Endodermal cell (in vitro differentiated cells): ENCODE results near the gene SHISAL2A. TPM values are rescaled to one million over a fixed set of nuclear protein-coding genes. Genes with fewer than 3 reads are reported as not detected.

Experiments
- DNase-seq: peaks from one replicate; pipeline ENCODE4 v3.0.0-alpha.2; 2017
- H3K27ac ChIP-seq: 2 replicates; pipeline ENCODE4 v1.5.1; 2013; ENCODE audit warnings: mild to moderate bottlenecking, low read depth, low read length, moderate library complexity
- H3K27me3 ChIP-seq: 2 replicates; pipeline ENCODE4 v1.6.1; 2013; ENCODE audit warnings: mild to moderate bottlenecking, low read length, moderate library complexity; ENCODE audit not compliant: insufficient read depth, control insufficient read depth, poor library complexity, severe bottlenecking
- H3K36me3 ChIP-seq: 2 replicates; pipeline ENCODE4 v1.7.0; 2013; ENCODE audit warnings: mild to moderate bottlenecking, low read length, moderate library complexity; ENCODE audit not compliant: control insufficient read depth, insufficient read depth
- H3K4me1 ChIP-seq: one replicate; pipeline ENCODE4 v1.7.0; 2013; ENCODE audit warnings: low read length; ENCODE audit not compliant: control insufficient read depth, insufficient read depth
- H3K4me3 ChIP-seq: 2 replicates; pipeline ENCODE4 v1.5.1; 2013; ENCODE audit warnings: mild to moderate bottlenecking, low read length, moderate library complexity
- H3K9ac ChIP-seq: 2 replicates; pipeline ENCODE4 v1.6.1; 2013; ENCODE audit warnings: mild to moderate bottlenecking, low read length, moderate library complexity; ENCODE audit not compliant: poor library complexity, severe bottlenecking; ENCODE audit errors: extremely low read depth
- H3K9me3 ChIP-seq: 2 replicates; pipeline ENCODE4 v1.6.1; 2013; ENCODE audit warnings: mild to moderate bottlenecking, low read length, moderate library complexity; ENCODE audit not compliant: control insufficient read depth
- H3K27ac Mint-ChIP-seq: 2 replicates; pipeline ENCODE4 v1.8.0; 2020; ENCODE audit warnings: mixed read lengths
- H3K27me3 Mint-ChIP-seq: 2 replicates; pipeline ENCODE4 v1.8.0; 2021; ENCODE audit warnings: mild to moderate bottlenecking, mixed read lengths; ENCODE audit not compliant: insufficient read depth
- H3K36me3 Mint-ChIP-seq: 2 replicates; pipeline ENCODE4 v1.8.0; 2020; ENCODE audit warnings: low read depth, mixed read lengths
- H3K4me1 Mint-ChIP-seq: 2 replicates; pipeline ENCODE4 v1.8.0; 2020; ENCODE audit warnings: mixed read lengths
- H3K4me3 Mint-ChIP-seq: 2 replicates; pipeline ENCODE4 v1.8.0; 2020; ENCODE audit warnings: mild to moderate bottlenecking, moderate library complexity, mixed read lengths
- H3K9me3 Mint-ChIP-seq: 2 replicates; pipeline ENCODE4 v1.8.0; 2020; ENCODE audit warnings: mild to moderate bottlenecking, mixed read lengths
- CTCF ChIP-seq: fragments of 200-600 bp; sonication (generic); conservative IDR thresholded peaks from 2 replicates; pipeline ENCODE4 v1.5.0; 2021; ENCODE audit warnings: antibody characterized with exemption, mild to moderate bottlenecking
- WGBS, 2 experiments: methylation state at CpG; one replicate each; pipeline versions ENCODE4 v1.1.5 to v1.1.7; 2013; ENCODE audit warnings: missing lambda C conversion rate in 2 of 2, mixed read lengths in 1 of 2; ENCODE audit not compliant: insufficient coverage in 1 of 2, insufficient read length in 1 of 2; 5-methylcytosine and 5-hydroxymethylcytosine counted together
- total RNA-seq, 2 donors: library from RNA; stranded (reverse); fragmentation: NEBNext Ultra II Directional in 1 of 2; extraction: Animal tissue kit (Norgen Biotek cat#: 25700) in 1 of 2; gene quantifications; 2 replicates in 1 of 2; 3 replicates in 1 of 2; pipeline ENCODE4 v1.2.1, GENCODE V29; 2021

Gene SHISAL2A
- total RNA-seq, 2 donors from 2014 or later: 1.5 to 5.3 TPM

- Mint-ChIP-seq H3K4me1 (peaks cover 31% of the 10 kb centered on the region), H3K4me3 (no peak overlapping the region)
- 87 to 92% methylated on average over 3 to 8 of the region's 8 CpGs for WGBS, 2 experiments
Measured at GRCh38 chr1:52665006-52665941, 32.3 kb downstream of the SHISAL2A start.

GRCh38 chr1:52667290-52667689, 34.3 kb downstream of the SHISAL2A start:
- H3K4me3 Mint-ChIP-seq: no peak overlapping the region
- peaks cover 25% of the 10 kb centered on the region for H3K4me1 Mint-ChIP-seq
- no peak for DNase-seq

More at GRCh38 chr1:52665006-52665941, 32.3 kb downstream of the SHISAL2A start:
- H3K27me3 Mint-ChIP-seq: no peaks in the 10 kb centered on the region
- no peak overlapping the region for H3K27ac ChIP-seq
- no peaks in the 10 kb centered on the region for H3K36me3 ChIP-seq
- no peaks in the 10 kb centered on the region for H3K27me3 ChIP-seq
- no peak overlapping the region for H3K27ac Mint-ChIP-seq
- TF ChIP-seq CTCF: no peak
- no peaks in the 10 kb centered on the region for H3K9me3 ChIP-seq
- peaks cover 13% of the 10 kb centered on the region for H3K4me1 ChIP-seq
- H3K9ac ChIP-seq: no peak overlapping the region
- H3K36me3 Mint-ChIP-seq: no peaks in the 10 kb centered on the region
- no peaks in the 10 kb centered on the region for H3K9me3 Mint-ChIP-seq
- DNase-seq: no peak
- no peak overlapping the region for H3K4me3 ChIP-seq

GRCh38 chr1:52667984-52668383, 35.0 kb downstream of the SHISAL2A start:
- DNase-seq: no peak
- H3K36me3 Mint-ChIP-seq: no peaks in the 10 kb centered on the region
- 91 to 100% methylated on average over 2 to 3 of the region's 3 CpGs for WGBS, 2 experiments

More at GRCh38 chr1:52667290-52667689, 34.3 kb downstream of the SHISAL2A start:
- Mint-ChIP-seq H3K9me3 (no peaks in the 10 kb centered on the region), H3K27ac (no peak overlapping the region), H3K36me3 (no peaks in the 10 kb centered on the region), H3K27me3 (no peaks in the 10 kb centered on the region)
- H3K27me3 ChIP-seq: no peaks in the 10 kb centered on the region
- H3K4me1 ChIP-seq: peaks cover 13% of the 10 kb centered on the region
- H3K9me3 ChIP-seq: no peaks in the 10 kb centered on the region
- 87 to 90% methylated on average over 3 to 5 of the region's 5 CpGs for WGBS, 2 experiments
- no peak overlapping the region for H3K27ac ChIP-seq
- no peaks in the 10 kb centered on the region for H3K36me3 ChIP-seq
- no peak for TF ChIP-seq CTCF
- H3K4me3 ChIP-seq: no peak overlapping the region
- no peak overlapping the region for H3K9ac ChIP-seq

More at GRCh38 chr1:52667984-52668383, 35.0 kb downstream of the SHISAL2A start:
- H3K4me1 ChIP-seq: peaks cover 10% of the 10 kb centered on the region
- H3K27me3 ChIP-seq: no peaks in the 10 kb centered on the region
- no peaks in the 10 kb centered on the region for H3K27me3 Mint-ChIP-seq
- H3K36me3 ChIP-seq: no peaks in the 10 kb centered on the region
- H3K4me3 Mint-ChIP-seq: no peak overlapping the region
- H3K27ac ChIP-seq: no peak overlapping the region
- H3K9me3 ChIP-seq: no peaks in the 10 kb centered on the region
- H3K4me1 Mint-ChIP-seq: peaks cover 21% of the 10 kb centered on the region
- H3K4me3 ChIP-seq: no peak overlapping the region
- no peak for TF ChIP-seq CTCF
- H3K9ac ChIP-seq: no peak overlapping the region
- no peak overlapping the region for H3K27ac Mint-ChIP-seq
- no peaks in the 10 kb centered on the region for H3K9me3 Mint-ChIP-seq
